ENCODE measurements around the gene GLUD2. TPM values are rescaled to one million over a fixed set of nuclear protein-coding genes. Genes with fewer than 3 reads are reported as not detected.
"Not testable (repeated sequence)": the region's sequence is repeated elsewhere in the genome, so short reads cannot be mapped to it uniquely, and the experiment has no call there.

The GLUD2 gene
- total RNA-seq, 1 donor from 2014 or later: 0.67 TPM

- intact Hi-C loops (cut with micrococcal nuclease): no loop called here
- H3K36me3 Mint-ChIP-seq (ENCODE audit: low read depth): no peaks in the 10 kb centered on the region
- H3K4me1 Mint-ChIP-seq (ENCODE audit: low read depth): no peaks in the 10 kb centered on the region
- no peak for DNase-seq (ENCODE audit: low spot score)
- no peak overlapping the region for H3K27ac Mint-ChIP-seq
- H3K9me3 Mint-ChIP-seq: no peaks in the 10 kb centered on the region
- no peaks in the 10 kb centered on the region for H3K27me3 Mint-ChIP-seq (ENCODE audit: insufficient read depth)
- H3K4me3 Mint-ChIP-seq: no peak overlapping the region
Observed at GRCh38 chrX:121036951-121037350, 10.5 kb upstream of the GLUD2 start.

- peaks cover 4% of the 10 kb centered on the region for H3K27me3 Mint-ChIP-seq (ENCODE audit: insufficient read depth)
Observed at GRCh38 chrX:121050781-121051180, 3.4 kb downstream of the GLUD2 start.

GRCh38 chrX:121052122-121052521, 4.7 kb downstream of the GLUD2 start:
- Mint-ChIP-seq H3K27me3 (ENCODE audit: insufficient read depth) (peaks cover 2% of the 10 kb centered on the region), H3K36me3 (ENCODE audit: low read depth) (no peaks in the 10 kb centered on the region), H3K9me3 (no peaks in the 10 kb centered on the region), H3K27ac (no peak overlapping the region), H3K4me1 (ENCODE audit: low read depth) (no peaks in the 10 kb centered on the region), H3K4me3 (no peak overlapping the region)
- no peak for DNase-seq (ENCODE audit: low spot score)
- intact Hi-C loops (cut with micrococcal nuclease): no loop called here

More at GRCh38 chrX:121050781-121051180, 3.4 kb downstream of the GLUD2 start:
- Mint-ChIP-seq H3K36me3 (ENCODE audit: low read depth) (no peaks in the 10 kb centered on the region), H3K9me3 (no peaks in the 10 kb centered on the region), H3K4me1 (ENCODE audit: low read depth) (no peaks in the 10 kb centered on the region), H3K27ac (no peak overlapping the region), H3K4me3 (no peak overlapping the region)
- DNase-seq (ENCODE audit: low spot score): no peak
- intact Hi-C loops (cut with micrococcal nuclease): no loop called here

GRCh38 chrX:121062289-121062688, 14.9 kb downstream of the GLUD2 start:
- no peak overlapping the region for H3K27ac Mint-ChIP-seq
- no peaks in the 10 kb centered on the region for H3K36me3 Mint-ChIP-seq (ENCODE audit: low read depth)
- no peak overlapping the region for H3K4me3 Mint-ChIP-seq
- DNase-seq (ENCODE audit: low spot score): no peak
- no peaks in the 10 kb centered on the region for H3K9me3 Mint-ChIP-seq
- intact Hi-C loops (cut with micrococcal nuclease): no loop called here
- no peaks in the 10 kb centered on the region for H3K27me3 Mint-ChIP-seq (ENCODE audit: insufficient read depth)
- H3K4me1 Mint-ChIP-seq (ENCODE audit: low read depth): no peaks in the 10 kb centered on the region

GRCh38 chrX:121064579-121064978, 17.2 kb downstream of the GLUD2 start:
- intact Hi-C loops (cut with micrococcal nuclease): no loop called here
- no peaks in the 10 kb centered on the region for H3K27me3 Mint-ChIP-seq (ENCODE audit: insufficient read depth)
- H3K27ac Mint-ChIP-seq: no peak overlapping the region
- H3K4me3 Mint-ChIP-seq: no peak overlapping the region
- H3K9me3 Mint-ChIP-seq: no peaks in the 10 kb centered on the region
- DNase-seq (ENCODE audit: low spot score): no peak
- H3K36me3 Mint-ChIP-seq (ENCODE audit: low read depth): no peaks in the 10 kb centered on the region
- H3K4me1 Mint-ChIP-seq (ENCODE audit: low read depth): no peaks in the 10 kb centered on the region

- H3K27ac Mint-ChIP-seq; DNase-seq (ENCODE audit: low spot score); H3K9me3 Mint-ChIP-seq; H3K27me3 Mint-ChIP-seq (ENCODE audit: insufficient read depth); H3K4me1 Mint-ChIP-seq (ENCODE audit: low read depth); H3K36me3 Mint-ChIP-seq (ENCODE audit: low read depth); intact Hi-C loops (cut with micrococcal nuclease); H3K4me3 Mint-ChIP-seq: not testable (repeated sequence)
Observed at GRCh38 chrX:121084247-121084646, 36.8 kb downstream of the GLUD2 start.

GRCh38 chrX:121084903-121085611, 37.6 kb downstream of the GLUD2 start:
- H3K36me3 Mint-ChIP-seq (ENCODE audit: low read depth): no peaks in the 10 kb centered on the region
- no peaks in the 10 kb centered on the region for H3K9me3 Mint-ChIP-seq
- no peak overlapping the region for H3K27ac Mint-ChIP-seq

GRCh38 chrX:121085612-121086010, 38.2 kb downstream of the GLUD2 start:
- H3K27me3 Mint-ChIP-seq (ENCODE audit: insufficient read depth): no peaks in the 10 kb centered on the region
- no peak overlapping the region for H3K4me3 Mint-ChIP-seq
- H3K9me3 Mint-ChIP-seq: no peaks in the 10 kb centered on the region
- H3K27ac Mint-ChIP-seq: no peak overlapping the region
- intact Hi-C loops (cut with micrococcal nuclease): no loop called here
- no peaks in the 10 kb centered on the region for H3K4me1 Mint-ChIP-seq (ENCODE audit: low read depth)
- no peaks in the 10 kb centered on the region for H3K36me3 Mint-ChIP-seq (ENCODE audit: low read depth)
- no peak for DNase-seq (ENCODE audit: low spot score)

More at GRCh38 chrX:121084903-121085611, 37.6 kb downstream of the GLUD2 start:
- Mint-ChIP-seq H3K4me3 (no peak overlapping the region), H3K4me1 (ENCODE audit: low read depth) (no peaks in the 10 kb centered on the region), H3K27me3 (ENCODE audit: insufficient read depth) (no peaks in the 10 kb centered on the region)
- intact Hi-C loops (cut with micrococcal nuclease): no loop called here
- no peak for DNase-seq (ENCODE audit: low spot score)

- H3K27ac Mint-ChIP-seq: no peak overlapping the region
- no peak for DNase-seq (ENCODE audit: low spot score)
- H3K4me1 Mint-ChIP-seq (ENCODE audit: low read depth): no peaks in the 10 kb centered on the region
- H3K4me3 Mint-ChIP-seq: no peak overlapping the region
- H3K36me3 Mint-ChIP-seq (ENCODE audit: low read depth): no peaks in the 10 kb centered on the region
- no peaks in the 10 kb centered on the region for H3K27me3 Mint-ChIP-seq (ENCODE audit: insufficient read depth)
- intact Hi-C loops (cut with micrococcal nuclease): no loop called here
- no peaks in the 10 kb centered on the region for H3K9me3 Mint-ChIP-seq
Observed at GRCh38 chrX:121093011-121093410, 45.6 kb downstream of the GLUD2 start.

Other genes starting within 250 kb of the GLUD2 start
- gene CT47B1, start 171.7 kb upstream of the GLUD2 start, total RNA-seq: not detected in 2 replicates
- not detected in 2 replicates for gene CT47A11, start 110.5 kb upstream of the GLUD2 start, total RNA-seq
- gene CT47A10, start 105.6 kb upstream of the GLUD2 start, total RNA-seq: not detected in 2 replicates
- not detected in 2 replicates for gene CT47A9, start 100.7 kb upstream of the GLUD2 start, total RNA-seq
- gene CT47A8, start 95.9 kb upstream of the GLUD2 start, total RNA-seq: not detected in 2 replicates
- not detected in 2 replicates for gene CT47A7, start 91.0 kb upstream of the GLUD2 start, total RNA-seq
- not detected in 2 replicates for gene CT47A6, start 86.1 kb upstream of the GLUD2 start, total RNA-seq
- gene CT47A5, start 81.3 kb upstream of the GLUD2 start, total RNA-seq: not detected in 2 replicates
- not detected in 2 replicates for gene CT47A4, start 76.4 kb upstream of the GLUD2 start, total RNA-seq
- not detected in 2 replicates for gene CT47A3, start 71.5 kb upstream of the GLUD2 start, total RNA-seq
- not detected in 2 replicates for gene CT47A2, start 66.7 kb upstream of the GLUD2 start, total RNA-seq
- gene CT47A1, start 61.9 kb upstream of the GLUD2 start, total RNA-seq: not detected in 2 replicates